KOPT-K1 (cell line): ENCODE data around the gene TBCK.

Experiments used
- H3K27ac ChIP-seq: fragments of 200-600 bp; sonication (generic); 2 replicates; pipeline ENCODE4 v1.5.1; 2016; ENCODE audit warnings: antibody characterized with exemption, mild to moderate bottlenecking, low read depth, low read length; ENCODE audit not compliant: poor library complexity, severe bottlenecking
- H3K36me3 ChIP-seq: fragments of 200-600 bp; sonication (generic); 2 replicates; pipeline ENCODE4 v1.5.1; 2017; ENCODE audit warnings: antibody characterized with exemption, mild to moderate bottlenecking, low read length, moderate library complexity; ENCODE audit not compliant: insufficient read depth
- H3K9me3 ChIP-seq: fragments of 200-600 bp; sonication (generic); 2 replicates; pipeline ENCODE4 v1.5.1; 2017; ENCODE audit warnings: antibody characterized with exemption, low read length, mild to moderate bottlenecking; ENCODE audit not compliant: insufficient read depth, poor library complexity, severe bottlenecking

Gene TBCK

DNA sequence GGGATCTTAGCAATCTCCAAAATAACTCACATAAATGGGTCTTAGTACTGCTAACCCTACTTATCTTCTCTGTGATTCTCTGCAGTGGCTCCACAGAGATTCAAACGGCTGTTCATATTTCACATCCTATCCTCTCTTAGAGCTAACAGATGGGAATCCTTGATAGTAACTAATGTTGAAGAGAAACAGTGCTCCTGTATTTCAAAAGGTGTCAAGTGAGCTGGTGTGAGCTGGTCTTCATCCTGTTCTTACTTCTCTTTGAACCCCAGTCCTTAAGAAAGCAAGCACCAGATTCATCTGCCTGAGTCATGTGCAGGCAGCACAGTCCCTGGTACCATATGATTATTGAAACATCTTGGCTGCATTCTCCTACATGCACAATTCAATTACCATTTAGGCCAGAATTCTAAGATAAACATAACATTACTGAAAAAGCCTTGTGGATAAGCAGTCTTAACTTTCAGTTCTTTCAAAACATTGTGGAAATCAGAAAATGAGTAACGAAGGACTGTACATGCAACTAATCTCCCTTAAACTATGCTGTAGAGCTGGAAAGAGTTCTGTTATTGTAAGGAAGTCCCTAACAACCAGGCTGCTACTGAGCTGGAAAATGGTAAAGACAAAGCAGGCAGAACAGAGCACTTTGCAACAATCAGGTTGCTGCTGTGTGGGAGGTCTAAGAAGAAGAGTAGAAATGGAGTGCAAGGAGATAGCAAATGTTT lies 267.6 kb downstream of the TBCK start:
- Histone ChIP-seq H3K27ac (no peak overlapping the region), H3K36me3 (no peaks in the 10 kb centered on the region), H3K9me3 (no peaks in the 10 kb centered on the region)

DNA sequence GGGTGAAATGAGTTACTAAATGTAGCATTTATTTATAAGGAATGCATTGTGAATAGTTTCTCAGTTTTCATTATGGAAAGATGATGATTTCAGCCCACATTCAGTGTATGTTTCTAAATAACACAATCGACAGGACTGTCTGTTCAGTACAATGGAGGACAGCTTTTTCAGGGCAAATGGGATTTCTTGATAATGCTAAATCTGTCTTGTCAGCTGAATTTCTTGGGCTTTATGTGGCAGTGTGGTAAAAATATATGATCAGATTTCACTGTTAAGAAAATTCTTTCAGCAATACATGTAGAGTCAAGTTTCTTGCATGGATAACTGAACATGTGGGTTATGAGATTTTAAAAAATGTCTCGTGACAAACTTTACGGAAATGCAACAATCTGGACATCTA lies 269.9 kb downstream of the TBCK start:
- H3K9me3 ChIP-seq: no peaks in the 10 kb centered on the region

DNA sequence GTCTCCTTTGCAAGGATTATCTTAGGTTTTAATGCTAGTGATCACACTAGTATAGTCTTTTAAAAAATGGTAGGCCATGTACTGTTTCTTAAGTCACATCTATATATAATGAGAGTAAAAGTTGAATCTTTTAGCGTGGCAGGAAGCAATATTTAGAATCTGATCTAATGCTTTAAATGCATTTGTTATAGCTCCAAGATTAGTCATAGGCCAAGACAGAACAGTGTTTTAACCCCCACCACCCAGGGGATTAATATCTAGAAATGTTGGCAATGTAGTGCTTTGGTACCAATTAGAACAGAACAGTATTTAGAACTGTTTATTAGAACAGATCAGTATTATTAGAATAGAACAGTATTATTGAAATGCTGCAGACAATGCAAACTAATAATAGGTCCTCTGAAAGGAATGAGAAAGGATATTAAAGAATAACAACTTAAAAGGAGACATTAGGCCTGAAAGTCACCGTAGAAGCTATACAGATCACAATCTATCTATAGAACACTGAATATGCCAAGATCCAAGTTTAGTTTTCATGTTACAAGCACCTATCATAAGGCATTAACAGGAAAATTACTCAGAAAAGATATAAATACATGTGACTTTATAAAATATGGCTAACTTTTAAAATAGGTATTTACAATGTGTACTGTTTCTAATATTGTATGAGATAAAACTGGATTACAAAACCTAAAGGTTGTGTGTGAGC lies 274.6 kb downstream of the TBCK start:
- Histone ChIP-seq H3K36me3 (no peaks in the 10 kb centered on the region), H3K9me3 (no peaks in the 10 kb centered on the region), H3K27ac (no peak overlapping the region)

More for the DNA sequence above, 269.9 kb downstream of the TBCK start:
- H3K36me3 ChIP-seq: no peaks in the 10 kb centered on the region
- no peak overlapping the region for H3K27ac ChIP-seq

DNA sequence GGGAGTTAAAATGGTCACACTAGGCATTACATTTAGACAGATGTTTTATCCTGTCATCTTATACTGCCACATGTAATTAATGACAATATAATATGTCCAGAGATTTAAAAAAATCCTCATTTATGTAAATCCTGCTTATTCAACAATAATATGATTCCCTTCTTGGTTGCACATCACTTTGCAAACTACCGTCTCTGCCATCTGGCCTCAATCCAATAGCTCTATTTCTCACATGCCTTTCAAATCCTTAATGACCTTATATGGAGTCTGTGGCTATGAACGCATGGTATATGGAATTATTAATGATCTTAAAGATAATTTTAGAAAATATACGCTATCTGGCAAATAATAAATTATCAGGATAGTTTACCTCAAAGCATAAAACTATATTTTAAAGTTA lies 276.2 kb downstream of the TBCK start:
- no peak overlapping the region for H3K27ac ChIP-seq
- no peaks in the 10 kb centered on the region for H3K36me3 ChIP-seq
- H3K9me3 ChIP-seq: no peaks in the 10 kb centered on the region

DNA sequence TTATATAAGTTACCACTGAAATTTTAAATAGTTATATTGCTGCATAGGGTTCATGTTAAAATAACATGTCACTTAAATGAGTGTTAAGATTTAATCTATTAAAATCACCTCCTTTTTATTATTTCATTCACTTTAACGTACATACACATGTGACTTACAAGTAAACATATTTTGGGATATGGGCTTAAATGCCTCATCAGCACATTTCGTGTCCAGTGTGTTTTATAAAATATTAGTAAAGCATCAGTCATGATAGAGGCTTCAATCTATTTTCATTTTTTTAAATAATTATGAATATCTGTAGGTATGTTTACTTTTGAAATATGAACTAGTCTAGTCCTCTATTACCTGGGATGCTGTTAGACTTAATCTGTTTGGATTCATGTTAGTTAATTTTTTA lies 277.1 kb downstream of the TBCK start:
- no peaks in the 10 kb centered on the region for H3K9me3 ChIP-seq
- H3K27ac ChIP-seq: no peak overlapping the region
- H3K36me3 ChIP-seq: no peaks in the 10 kb centered on the region

DNA sequence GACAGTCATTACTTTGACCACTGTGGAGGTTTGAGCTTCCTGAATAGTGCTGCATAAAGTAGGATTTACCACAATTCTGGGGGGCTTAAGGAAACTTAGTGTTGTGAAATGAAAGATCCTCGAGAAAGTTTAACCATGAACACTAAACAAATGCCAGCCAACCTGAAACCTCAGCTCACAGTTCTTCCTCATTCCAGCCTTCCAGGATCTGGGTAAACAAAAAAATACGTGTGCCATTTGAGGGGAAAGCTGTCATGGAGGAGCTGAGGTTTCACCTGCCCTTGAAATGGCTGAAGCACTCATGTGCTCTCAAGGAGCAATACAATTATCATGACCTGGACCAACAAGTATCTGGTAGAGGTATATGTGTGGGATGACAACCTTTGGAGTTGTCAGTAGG lies 278.0 kb downstream of the TBCK start:
- Histone ChIP-seq H3K36me3 (no peaks in the 10 kb centered on the region), H3K9me3 (no peaks in the 10 kb centered on the region), H3K27ac (no peak overlapping the region)

DNA sequence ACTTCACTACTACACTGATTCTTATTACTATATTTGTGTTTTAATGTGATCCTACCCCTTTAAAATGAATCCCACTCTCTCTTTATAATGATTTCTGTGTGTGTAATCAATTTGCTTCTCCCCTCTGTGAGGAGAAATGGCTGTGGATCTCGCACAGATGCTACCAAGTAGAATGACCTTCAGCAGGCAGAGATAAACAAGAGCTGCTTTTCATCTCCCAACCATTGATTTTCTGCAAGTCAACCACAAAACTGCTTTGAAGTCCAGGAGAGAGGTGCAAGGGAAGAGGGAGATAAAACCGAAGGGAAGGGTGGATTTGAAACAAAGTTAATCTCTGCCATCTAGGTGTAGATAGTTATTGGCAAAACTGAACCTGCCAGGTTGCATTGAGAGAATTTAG lies 279.2 kb downstream of the TBCK start:
- H3K27ac ChIP-seq: no peak overlapping the region
- no peaks in the 10 kb centered on the region for H3K36me3 ChIP-seq
- H3K9me3 ChIP-seq: no peaks in the 10 kb centered on the region

DNA sequence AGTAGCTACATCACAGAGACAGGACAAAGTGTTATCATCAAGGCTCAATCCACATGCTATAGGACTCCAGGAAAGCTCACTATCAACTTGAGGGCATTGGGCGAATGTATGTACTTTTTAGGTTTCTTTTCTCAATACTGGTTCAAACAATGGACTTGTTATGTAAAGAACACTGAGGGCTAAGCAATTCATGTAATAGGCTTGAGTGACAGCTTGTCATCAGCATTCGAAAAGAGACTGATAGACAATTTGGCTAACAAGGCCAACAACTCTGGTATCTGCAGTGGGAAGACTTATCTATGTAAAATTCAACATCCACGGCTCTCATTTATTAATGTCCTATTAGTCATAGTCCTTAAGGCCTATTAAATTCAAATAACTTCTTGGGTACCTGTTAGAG lies 279.7 kb downstream of the TBCK start:
- H3K36me3 ChIP-seq: no peaks in the 10 kb centered on the region
- no peak overlapping the region for H3K27ac ChIP-seq
- no peaks in the 10 kb centered on the region for H3K9me3 ChIP-seq

DNA sequence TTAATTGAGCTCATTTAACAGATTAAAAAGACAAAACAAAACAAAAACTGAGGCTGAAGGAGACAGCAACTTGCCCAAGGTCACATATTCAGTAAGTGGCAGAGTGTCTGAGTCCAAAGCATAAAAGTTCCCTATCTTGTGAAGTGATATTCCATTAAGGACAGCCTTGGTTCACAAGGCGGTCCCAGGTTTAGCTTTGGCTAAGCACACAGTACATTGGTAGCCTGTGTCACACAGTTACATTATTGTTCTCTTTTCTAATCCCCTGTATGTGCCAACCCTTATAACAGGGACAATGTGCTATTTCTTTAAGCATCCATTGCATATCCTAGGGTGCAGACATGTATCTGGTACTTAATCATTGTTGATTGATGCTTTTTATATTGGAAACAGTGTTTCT lies 280.8 kb downstream of the TBCK start:
- Histone ChIP-seq H3K9me3 (no peaks in the 10 kb centered on the region), H3K27ac (no peak overlapping the region), H3K36me3 (no peaks in the 10 kb centered on the region)

DNA sequence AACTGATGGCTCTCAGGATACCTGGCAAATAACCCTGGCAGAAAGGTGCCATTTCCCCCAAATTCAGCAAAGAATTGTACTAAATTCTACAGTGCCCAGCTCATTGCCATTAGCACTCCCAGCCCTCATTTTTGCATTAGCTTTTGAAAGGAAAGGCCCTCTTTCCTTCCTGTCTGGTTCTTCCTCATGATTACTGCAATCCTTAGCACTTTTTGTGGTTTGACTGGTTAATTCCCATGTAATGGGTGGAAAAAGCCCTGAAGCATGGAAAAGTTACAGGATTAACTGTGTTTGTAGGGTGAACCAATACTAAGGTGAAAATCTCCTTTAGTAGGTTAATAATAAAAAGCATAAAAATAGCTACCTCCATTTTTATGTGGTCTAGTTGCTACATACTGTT lies 281.3 kb downstream of the TBCK start:
- H3K27ac ChIP-seq: no peak overlapping the region
- no peaks in the 10 kb centered on the region for H3K9me3 ChIP-seq
- no peaks in the 10 kb centered on the region for H3K36me3 ChIP-seq

DNA sequence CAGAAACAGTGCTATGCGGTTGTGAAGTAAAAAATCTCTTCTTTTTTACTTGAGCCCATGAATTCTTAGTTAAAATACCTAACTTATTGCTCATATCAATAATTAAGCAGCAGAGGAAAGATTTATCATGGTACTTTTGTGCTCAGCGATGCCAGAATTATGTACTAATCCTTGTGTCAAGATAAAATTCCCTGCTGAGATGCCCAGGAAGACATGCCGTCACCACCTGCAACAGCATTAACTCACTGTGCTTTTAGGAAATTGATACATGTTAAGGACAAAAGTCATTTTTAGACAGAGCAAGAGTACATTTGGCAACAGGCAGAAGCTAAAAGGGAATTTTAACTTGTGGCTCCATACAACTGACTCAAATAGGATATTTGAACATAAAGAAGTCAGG lies 281.8 kb downstream of the TBCK start:
- Histone ChIP-seq H3K27ac (no peak overlapping the region), H3K36me3 (no peaks in the 10 kb centered on the region), H3K9me3 (no peaks in the 10 kb centered on the region)

DNA sequence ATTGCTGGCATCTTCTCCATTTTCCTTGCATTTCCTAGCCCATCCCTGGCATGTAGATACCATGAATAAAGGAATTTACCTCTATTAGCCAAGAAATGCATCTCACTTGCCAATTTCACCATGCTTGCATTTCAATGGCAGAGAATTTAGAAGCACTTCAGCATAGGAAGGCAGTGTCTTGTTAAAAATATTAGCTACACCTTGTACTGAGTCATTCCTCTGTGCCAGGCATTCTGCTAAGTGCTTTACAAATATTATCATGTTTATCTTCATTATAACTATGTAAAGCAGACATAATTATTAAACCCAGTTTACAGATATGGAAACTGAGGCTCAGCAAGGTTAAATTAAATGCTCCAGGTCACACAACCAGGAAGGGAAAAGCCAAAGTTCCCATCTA lies 282.5 kb downstream of the TBCK start:
- H3K27ac ChIP-seq: no peak overlapping the region

DNA sequence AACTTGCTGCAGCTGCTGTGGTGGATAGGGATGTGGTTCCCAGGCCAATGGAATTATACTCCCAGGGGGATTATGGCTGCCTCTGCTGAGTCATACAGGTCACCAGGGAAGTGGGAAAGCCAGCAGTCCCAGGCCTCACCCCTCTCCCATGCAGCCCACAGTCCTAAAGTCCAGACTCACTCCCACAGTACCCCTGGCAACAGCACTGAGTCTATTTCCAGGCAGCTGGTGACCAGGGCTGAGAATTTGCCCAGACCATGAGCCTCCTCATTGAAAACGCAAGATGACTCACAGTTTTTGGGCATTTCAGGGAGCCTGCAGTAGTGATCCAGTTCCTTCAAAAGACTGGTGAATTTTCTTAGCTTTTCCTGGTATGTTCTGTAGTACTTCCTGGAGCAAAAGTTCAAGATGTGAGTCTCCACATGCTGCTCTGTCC lies 283.1 kb downstream of the TBCK start:
- Histone ChIP-seq H3K9me3 (no peaks in the 10 kb centered on the region), H3K36me3 (no peaks in the 10 kb centered on the region), H3K27ac (no peak overlapping the region)

More for the DNA sequence above, 282.5 kb downstream of the TBCK start:
- H3K9me3 ChIP-seq: no peaks in the 10 kb centered on the region
- no peaks in the 10 kb centered on the region for H3K36me3 ChIP-seq

DNA sequence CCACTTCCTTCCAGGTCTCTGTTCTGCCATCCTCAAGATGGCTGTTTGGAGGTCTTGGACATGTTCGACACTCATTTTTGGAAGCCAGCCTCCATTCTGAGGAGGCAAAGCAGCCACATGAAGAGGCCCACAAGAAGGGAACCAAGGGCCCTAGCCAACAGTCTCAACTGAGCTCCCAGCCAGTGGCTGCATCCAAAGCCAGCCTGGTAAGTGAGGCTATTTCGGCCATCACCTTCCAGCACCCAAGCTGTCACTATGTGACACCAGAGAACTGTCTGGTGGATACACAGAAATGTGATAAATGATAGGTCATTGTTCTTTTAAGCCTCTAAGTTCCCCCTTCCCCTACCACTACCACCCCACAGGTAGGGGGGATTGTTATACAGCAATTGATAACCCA lies 293.6 kb downstream of the TBCK start:
- no peak overlapping the region for H3K27ac ChIP-seq
- H3K36me3 ChIP-seq: no peaks in the 10 kb centered on the region
- H3K9me3 ChIP-seq: no peaks in the 10 kb centered on the region

DNA sequence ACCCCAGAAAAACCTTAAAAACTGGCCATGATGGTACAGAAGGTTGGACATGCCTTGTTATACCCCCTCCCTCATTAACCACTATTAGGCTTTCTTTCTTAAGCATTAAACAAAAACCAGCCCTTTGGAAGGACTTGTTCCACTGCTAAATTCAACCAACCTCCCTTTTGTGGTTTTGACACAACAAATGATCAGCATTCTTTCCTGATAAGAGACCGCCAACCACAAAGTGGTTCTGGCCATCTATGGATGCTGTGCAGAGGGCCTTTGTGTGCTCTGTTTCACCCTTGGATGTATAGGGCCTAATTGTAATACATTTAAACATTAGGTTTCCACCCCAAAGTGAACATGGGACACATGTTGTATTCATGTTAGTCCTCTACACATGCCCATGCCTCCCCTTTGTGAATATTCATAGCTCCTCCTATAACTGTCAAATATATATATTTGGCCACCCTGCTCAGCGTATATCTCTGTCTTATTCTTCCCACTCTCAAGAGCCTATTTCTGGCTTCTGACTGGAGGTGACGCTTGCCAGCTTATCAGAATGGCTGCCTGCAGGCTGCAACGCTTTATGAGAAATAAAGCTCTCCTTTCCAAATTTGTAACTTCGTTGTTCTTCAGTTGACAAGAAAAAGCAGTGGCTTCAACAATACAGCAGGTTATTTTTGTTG lies 294.1 kb downstream of the TBCK start:
- H3K27ac ChIP-seq: no peak overlapping the region
- H3K36me3 ChIP-seq: no peaks in the 10 kb centered on the region
- no peaks in the 10 kb centered on the region for H3K9me3 ChIP-seq
